T-helper 17 cell (primary cell): ENCODE results near the gene PYHIN1. TPM values are rescaled to one million over a fixed set of nuclear protein-coding genes. Genes with fewer than 3 reads are reported as not detected.

Experiments
- ATAC-seq: fragments of 150-1000 bp; cut with Tn5 transposase; 2 replicates; pipeline ENCODE4 v1.10.0; 2021; ENCODE audit warnings: mild to moderate bottlenecking, moderate library complexity
- DNase-seq, 3 donors: peaks; one replicate each; pipeline versions ENCODE4 v3.0.0 to v3.0.0-alpha.2; 2020 to 2021
- H3K9me3 ChIP-seq: one replicate; pipeline ENCODE4 v1.7.0; 2013; ENCODE audit warnings: low read length, mild to moderate bottlenecking; ENCODE audit not compliant: control insufficient read depth, poor library complexity, severe bottlenecking
- H3K27ac Mint-ChIP-seq: one replicate; pipeline ENCODE4 v1.8.0; 2022; ENCODE audit warnings: mild to moderate bottlenecking, moderate library complexity, mixed read lengths
- H3K27me3 Mint-ChIP-seq: one replicate; pipeline ENCODE4 v1.8.0; 2022; ENCODE audit warnings: mixed read lengths
- H3K36me3 Mint-ChIP-seq: one replicate; pipeline ENCODE4 v1.8.0; 2022; ENCODE audit warnings: low read depth, mixed read lengths
- H3K4me1 Mint-ChIP-seq: one replicate; pipeline ENCODE4 v1.8.0; 2022; ENCODE audit warnings: mild to moderate bottlenecking, mixed read lengths
- H3K4me3 Mint-ChIP-seq: one replicate; pipeline ENCODE4 v1.8.0; 2022; ENCODE audit warnings: mild to moderate bottlenecking, moderate library complexity, mixed read lengths
- total RNA-seq, 4 donors: library from RNA in 2 of 4; stranded (reverse) in 2 of 4; gene quantifications; one replicate each; pipeline ENCODE4 v1.2.3 and lab custom pipeline; 2022 to 2026

The PYHIN1 gene
- total RNA-seq, 2 donors from 2014 or later = 42.1 to 48.1 TPM

GRCh38 chr1:158946785-158947184 is 15.4 kb downstream of the PYHIN1 start:
- no peaks in the 10 kb centered on the region for H3K27me3 Mint-ChIP-seq
- H3K27ac Mint-ChIP-seq = peak overlapping the region; percentile 47
- peaks cover 31% of the 10 kb centered on the region for H3K36me3 Mint-ChIP-seq
- H3K4me1 Mint-ChIP-seq = peaks cover 13% of the 10 kb centered on the region
- DNase-seq (no peak), ATAC-seq (no peak)
- H3K9me3 ChIP-seq = peaks cover 6% of the 10 kb centered on the region
- no peak overlapping the region for H3K4me3 Mint-ChIP-seq

GRCh38 chr1:158951956-158952355 is 20.6 kb downstream of the PYHIN1 start:
- peaks cover 8% of the 10 kb centered on the region for H3K4me1 Mint-ChIP-seq
- no peak overlapping the region for H3K4me3 Mint-ChIP-seq
- DNase-seq (no peak), ATAC-seq (peak; percentile 23)
- no peak overlapping the region for H3K27ac Mint-ChIP-seq
- H3K27me3 Mint-ChIP-seq = no peaks in the 10 kb centered on the region
- peaks cover 24% of the 10 kb centered on the region for H3K36me3 Mint-ChIP-seq
- peaks cover 6% of the 10 kb centered on the region for H3K9me3 ChIP-seq

GRCh38 chr1:158952416-158952815 is 21.1 kb downstream of the PYHIN1 start:
- peaks cover 21% of the 10 kb centered on the region for H3K36me3 Mint-ChIP-seq
- H3K4me1 Mint-ChIP-seq = peaks cover 8% of the 10 kb centered on the region
- ATAC-seq (peak; percentile 45), DNase-seq (no peak)
- no peaks in the 10 kb centered on the region for H3K27me3 Mint-ChIP-seq
- H3K4me3 Mint-ChIP-seq = no peak overlapping the region
- H3K9me3 ChIP-seq = peaks cover 6% of the 10 kb centered on the region
- no peak overlapping the region for H3K27ac Mint-ChIP-seq

- H3K27me3 Mint-ChIP-seq = no peaks in the 10 kb centered on the region
- DNase-seq (no peak), ATAC-seq (no peak)
- H3K27ac Mint-ChIP-seq = no peak overlapping the region
- no peaks in the 10 kb centered on the region for H3K9me3 ChIP-seq
- H3K36me3 Mint-ChIP-seq = peaks cover 5% of the 10 kb centered on the region
- H3K4me1 Mint-ChIP-seq = no peaks in the 10 kb centered on the region
- no peak overlapping the region for H3K4me3 Mint-ChIP-seq
Measured at GRCh38 chr1:158961178-158961577, 29.8 kb downstream of the PYHIN1 start.

GRCh38 chr1:158962983-158963382 is 31.6 kb downstream of the PYHIN1 start:
- no peaks in the 10 kb centered on the region for H3K4me1 Mint-ChIP-seq
- no peak overlapping the region for H3K27ac Mint-ChIP-seq
- no peaks in the 10 kb centered on the region for H3K9me3 ChIP-seq
- no peaks in the 10 kb centered on the region for H3K27me3 Mint-ChIP-seq
- no peak for ATAC-seq
- no peak overlapping the region for H3K4me3 Mint-ChIP-seq
- no peak for DNase-seq
- peaks cover 5% of the 10 kb centered on the region for H3K36me3 Mint-ChIP-seq

- H3K9me3 ChIP-seq = no peaks in the 10 kb centered on the region
- H3K36me3 Mint-ChIP-seq = peaks cover 8% of the 10 kb centered on the region
- H3K27ac Mint-ChIP-seq = no peak overlapping the region
- H3K27me3 Mint-ChIP-seq = no peaks in the 10 kb centered on the region
- H3K4me1 Mint-ChIP-seq = no peaks in the 10 kb centered on the region
- H3K4me3 Mint-ChIP-seq = no peak overlapping the region
- ATAC-seq = no peak
- DNase-seq = no peak
Measured at GRCh38 chr1:158969166-158969565, 37.8 kb downstream of the PYHIN1 start.

- Mint-ChIP-seq H3K36me3 (peaks cover 8% of the 10 kb centered on the region), H3K27me3 (no peaks in the 10 kb centered on the region), H3K27ac (no peak overlapping the region), H3K4me1 (no peaks in the 10 kb centered on the region), H3K4me3 (no peak overlapping the region)
- no peak for DNase-seq
- H3K9me3 ChIP-seq = no peaks in the 10 kb centered on the region
- ATAC-seq = no peak
Measured at GRCh38 chr1:158969855-158970254, 38.5 kb downstream of the PYHIN1 start.

- Mint-ChIP-seq H3K27ac (peak overlapping the region; percentile 70), H3K36me3 (peaks cover 16% of the 10 kb centered on the region)
- peak; percentile 18 for ATAC-seq
Measured at GRCh38 chr1:158972841-158973240, 41.5 kb downstream of the PYHIN1 start.

GRCh38 chr1:158976219-158976618 is 44.9 kb downstream of the PYHIN1 start:
- no peaks in the 10 kb centered on the region for H3K9me3 ChIP-seq
- H3K27me3 Mint-ChIP-seq = no peaks in the 10 kb centered on the region
- H3K36me3 Mint-ChIP-seq = peaks cover 22% of the 10 kb centered on the region
- no peak for DNase-seq
- H3K27ac Mint-ChIP-seq = no peak overlapping the region
- ATAC-seq = no peak
- H3K4me3 Mint-ChIP-seq = no peak overlapping the region
- peaks cover 3% of the 10 kb centered on the region for H3K4me1 Mint-ChIP-seq

More at GRCh38 chr1:158972841-158973240, 41.5 kb downstream of the PYHIN1 start:
- H3K27me3 Mint-ChIP-seq = no peaks in the 10 kb centered on the region
- peaks cover 3% of the 10 kb centered on the region for H3K4me1 Mint-ChIP-seq
- no peaks in the 10 kb centered on the region for H3K9me3 ChIP-seq
- DNase-seq = no peak
- H3K4me3 Mint-ChIP-seq = no peak overlapping the region

GRCh38 chr1:158978730-158979129 is 47.4 kb downstream of the PYHIN1 start:
- no peaks in the 10 kb centered on the region for H3K27me3 Mint-ChIP-seq
- H3K4me1 Mint-ChIP-seq = peaks cover 3% of the 10 kb centered on the region
- no peak for ATAC-seq
- no peak for DNase-seq
- peaks cover 17% of the 10 kb centered on the region for H3K36me3 Mint-ChIP-seq
- no peaks in the 10 kb centered on the region for H3K9me3 ChIP-seq
- H3K27ac Mint-ChIP-seq = no peak overlapping the region
- no peak overlapping the region for H3K4me3 Mint-ChIP-seq

- Mint-ChIP-seq H3K27me3 (no peaks in the 10 kb centered on the region), H3K4me1 (peaks cover 3% of the 10 kb centered on the region), H3K36me3 (peaks cover 14% of the 10 kb centered on the region), H3K4me3 (no peak overlapping the region), H3K27ac (no peak overlapping the region)
- no peaks in the 10 kb centered on the region for H3K9me3 ChIP-seq
- DNase-seq = no peak
- no peak for ATAC-seq
Measured at GRCh38 chr1:158979229-158979628, 47.9 kb downstream of the PYHIN1 start.

GRCh38 chr1:158983235-158983634 is 51.9 kb downstream of the PYHIN1 start:
- DNase-seq = no peak
- Mint-ChIP-seq H3K4me3 (no peak overlapping the region), H3K4me1 (peaks cover 3% of the 10 kb centered on the region), H3K27me3 (no peaks in the 10 kb centered on the region), H3K27ac (no peak overlapping the region), H3K36me3 (peaks cover 13% of the 10 kb centered on the region)
- no peaks in the 10 kb centered on the region for H3K9me3 ChIP-seq
- ATAC-seq = no peak

GRCh38 chr1:158984386-158984785 is 53.0 kb downstream of the PYHIN1 start:
- DNase-seq = no peak
- H3K4me1 Mint-ChIP-seq = peaks cover 6% of the 10 kb centered on the region
- H3K27ac Mint-ChIP-seq = no peak overlapping the region
- no peak for ATAC-seq
- H3K4me3 Mint-ChIP-seq = no peak overlapping the region
- peaks cover 14% of the 10 kb centered on the region for H3K36me3 Mint-ChIP-seq
- H3K27me3 Mint-ChIP-seq = no peaks in the 10 kb centered on the region
- no peaks in the 10 kb centered on the region for H3K9me3 ChIP-seq

- no peaks in the 10 kb centered on the region for H3K9me3 ChIP-seq
- H3K27ac Mint-ChIP-seq = no peak overlapping the region
- ATAC-seq = no peak
Measured at GRCh38 chr1:158989424-158989823, 58.1 kb downstream of the PYHIN1 start.

More at GRCh38 chr1:158989424-158989823, 58.1 kb downstream of the PYHIN1 start:
- no peak for DNase-seq
- Mint-ChIP-seq H3K4me1 (peaks cover 6% of the 10 kb centered on the region), H3K36me3 (peaks cover 10% of the 10 kb centered on the region), H3K4me3 (no peak overlapping the region), H3K27me3 (no peaks in the 10 kb centered on the region)
